Measurements from ENCODE around the gene MRPL38.
"Not testable (repeated sequence)": the region's sequence is repeated elsewhere in the genome, so short reads cannot be mapped to it uniquely, and the experiment has no call there.

Gene MRPL38

GRCh38 chr17:75876190-75876937, 28.3 kb downstream of the MRPL38 start:
- no peak for DNase-seq (ENCODE audit: low spot score)

- DNase-seq (ENCODE audit: low spot score), result peak; percentile 50
Measured at GRCh38 chr17:75875940-75876189, 28.8 kb downstream of the MRPL38 start.

- DNase-seq (ENCODE audit: low spot score), result peak; percentile 54
Measured at GRCh38 chr17:75875182-75875939, 29.3 kb downstream of the MRPL38 start.

- DNase-seq (ENCODE audit: low spot score), result no peak
Measured at GRCh38 chr17:75874323-75875181, 30.1 kb downstream of the MRPL38 start.

GRCh38 chr17:75873587-75874322, 30.9 kb downstream of the MRPL38 start:
- DNase-seq (ENCODE audit: low spot score), result no peak

GRCh38 chr17:75872434-75873351, 32.0 kb downstream of the MRPL38 start:
- peak; percentile 70 for DNase-seq (ENCODE audit: low spot score)

- DNase-seq (ENCODE audit: low spot score), result not testable (repeated sequence)
Measured at GRCh38 chr17:75870228-75870627, 34.5 kb downstream of the MRPL38 start.

GRCh38 chr17:75869282-75870141, 35.2 kb downstream of the MRPL38 start:
- peak; percentile 89 for DNase-seq (ENCODE audit: low spot score)

- DNase-seq (ENCODE audit: low spot score), result not testable (repeated sequence)
Measured at GRCh38 chr17:75868730-75869281, 35.9 kb downstream of the MRPL38 start.

- DNase-seq (ENCODE audit: low spot score), result not testable (repeated sequence)
Measured at GRCh38 chr17:75865404-75866188, 39.1 kb downstream of the MRPL38 start.

GRCh38 chr17:75864887-75865286, 39.8 kb downstream of the MRPL38 start:
- not testable (repeated sequence) for DNase-seq (ENCODE audit: low spot score)

- DNase-seq (ENCODE audit: low spot score), result no peak
Measured at GRCh38 chr17:75864448-75864871, 40.2 kb downstream of the MRPL38 start.

GRCh38 chr17:75861927-75862317, 42.8 kb downstream of the MRPL38 start:
- no peak for DNase-seq (ENCODE audit: low spot score)

- not testable (repeated sequence) for DNase-seq (ENCODE audit: low spot score)
Measured at GRCh38 chr17:75859358-75859757, 45.3 kb downstream of the MRPL38 start.

GRCh38 chr17:75856062-75856756, 48.5 kb downstream of the MRPL38 start:
- DNase-seq (ENCODE audit: low spot score), result no peak

- peak; percentile 100 for DNase-seq (ENCODE audit: low spot score)
Measured at GRCh38 chr17:75855310-75856061, 49.2 kb downstream of the MRPL38 start, which contains the start of gene WBP2. Gene WBP2 (minus strand): TSS chr17:75855335. CDS start chr17:75855297, 38 bp downstream.

GRCh38 chr17:75854881-75855309, 49.8 kb downstream of the MRPL38 start:
- DNase-seq (ENCODE audit: low spot score), result no peak

Data from globus pallidus (tissue), 1 donor.